Stimulated activated CD4-positive, alpha-beta T cell treated with anti-CD3 and anti-CD28 coated beads, Interleukin-15, amount 100 ng/mL, for 24 hours (primary cell): ENCODE results near the gene GJA3.

ENCODE experiments used
- DNase-seq: peaks from one replicate; pipeline ENCODE4 v3.0.0-alpha.2; 2020

The GJA3 gene

DNA sequence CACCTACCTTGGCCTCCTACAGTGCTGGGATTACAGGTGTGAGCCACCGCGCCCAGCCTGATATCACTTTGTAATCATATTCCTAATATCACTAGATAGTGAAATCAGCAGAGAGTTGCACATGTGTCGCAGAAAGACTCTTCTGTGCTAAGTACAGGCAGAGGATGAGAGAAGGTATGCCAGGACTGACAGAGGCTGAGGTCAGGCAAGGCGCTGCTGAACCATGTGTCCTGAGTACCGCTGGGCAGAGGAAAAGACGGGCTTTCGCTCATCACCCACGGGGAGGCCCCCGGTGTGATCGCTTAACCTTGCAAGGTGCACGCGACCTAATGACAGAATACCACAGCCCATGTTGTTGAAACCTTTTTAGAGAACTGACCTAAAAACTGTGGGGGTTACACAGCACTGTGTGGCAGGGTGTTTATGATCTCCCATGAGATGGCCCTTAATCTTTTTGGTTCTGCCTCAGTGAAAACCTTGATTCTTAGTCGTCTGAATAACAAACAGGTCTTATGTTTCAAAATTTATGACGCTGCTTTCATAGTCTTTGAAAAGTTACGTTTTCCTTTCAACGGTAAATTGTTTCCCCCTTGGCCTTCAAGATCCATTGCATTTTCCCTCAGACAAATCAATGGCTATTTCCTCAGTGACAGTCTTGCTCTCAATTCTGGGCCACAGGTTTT, 12.2 kb downstream of the GJA3 start:
- DNase-seq: no peak

DNA sequence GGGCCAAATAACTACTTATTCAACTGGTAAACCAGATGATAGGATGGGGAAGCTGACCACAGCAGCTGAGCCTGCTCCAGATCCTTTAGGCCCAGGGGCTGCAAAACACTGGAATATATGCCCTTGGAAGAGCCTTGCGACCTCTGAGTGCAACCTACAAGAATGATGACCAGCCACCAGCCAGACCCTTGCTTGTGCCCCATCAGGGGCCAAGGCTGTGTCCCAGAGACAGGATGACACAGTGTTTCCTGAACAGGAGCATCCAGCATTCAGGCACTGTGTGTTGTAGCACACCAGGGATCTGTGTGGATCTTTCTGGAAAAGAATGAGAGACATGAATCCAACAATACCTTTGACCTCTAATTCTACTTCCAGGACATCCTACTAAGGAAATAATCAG, 14.5 kb downstream of the GJA3 start:
- DNase-seq: no peak

DNA sequence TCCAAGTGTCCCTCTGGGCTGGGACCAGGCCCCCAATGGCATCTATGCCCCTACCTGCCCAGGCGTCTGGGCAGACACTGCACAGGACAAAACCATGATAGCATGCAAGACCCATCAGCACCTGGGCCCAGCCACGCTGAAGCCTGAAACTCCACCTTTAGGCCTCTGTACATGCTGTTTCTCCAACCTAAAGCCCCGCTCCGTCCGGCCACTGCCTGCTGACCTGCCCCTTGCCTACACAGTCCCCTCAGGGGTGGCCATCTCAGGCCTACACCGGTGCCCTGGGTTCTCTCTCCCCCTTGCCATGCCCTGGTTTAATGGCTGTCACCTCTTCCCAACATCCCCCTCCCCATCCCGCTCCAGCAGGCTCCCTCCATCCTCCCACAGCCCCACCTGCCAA, 15.3 kb downstream of the GJA3 start:
- DNase-seq: no peak

DNA sequence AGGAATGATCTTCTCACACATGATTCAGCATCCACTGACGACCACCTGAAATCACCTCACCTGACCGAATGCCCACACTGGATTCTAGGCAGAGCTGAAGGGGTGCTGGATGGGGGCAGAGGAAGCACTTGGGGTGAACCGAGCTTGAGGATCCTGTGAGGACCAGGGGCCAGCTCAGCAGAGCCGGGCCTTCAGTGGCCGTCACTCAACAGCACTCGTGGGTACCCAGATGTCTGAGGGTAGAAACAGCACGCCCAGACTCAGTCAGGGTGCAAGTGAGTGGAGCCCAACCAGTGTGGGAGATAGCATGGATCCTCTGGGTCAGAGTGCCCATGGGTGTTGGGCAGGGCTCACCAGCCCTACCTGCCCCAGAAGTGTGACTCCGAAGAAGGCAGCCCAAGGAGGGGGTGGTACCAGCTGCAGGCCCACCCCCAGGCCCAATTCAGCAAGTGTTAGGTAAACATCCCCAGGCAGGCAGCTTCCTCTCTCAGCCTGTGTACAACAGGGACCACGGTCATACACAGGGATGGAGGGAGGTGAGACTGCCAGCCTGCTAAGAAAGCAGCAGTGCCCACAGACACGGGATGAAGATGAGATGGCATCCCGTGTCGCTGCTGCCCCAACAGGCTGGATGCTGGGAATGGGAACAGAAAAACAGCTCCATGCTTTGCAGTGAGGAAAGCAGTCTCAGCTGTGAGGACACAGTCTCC, 16.6 kb downstream of the GJA3 start:
- DNase-seq: no peak

DNA sequence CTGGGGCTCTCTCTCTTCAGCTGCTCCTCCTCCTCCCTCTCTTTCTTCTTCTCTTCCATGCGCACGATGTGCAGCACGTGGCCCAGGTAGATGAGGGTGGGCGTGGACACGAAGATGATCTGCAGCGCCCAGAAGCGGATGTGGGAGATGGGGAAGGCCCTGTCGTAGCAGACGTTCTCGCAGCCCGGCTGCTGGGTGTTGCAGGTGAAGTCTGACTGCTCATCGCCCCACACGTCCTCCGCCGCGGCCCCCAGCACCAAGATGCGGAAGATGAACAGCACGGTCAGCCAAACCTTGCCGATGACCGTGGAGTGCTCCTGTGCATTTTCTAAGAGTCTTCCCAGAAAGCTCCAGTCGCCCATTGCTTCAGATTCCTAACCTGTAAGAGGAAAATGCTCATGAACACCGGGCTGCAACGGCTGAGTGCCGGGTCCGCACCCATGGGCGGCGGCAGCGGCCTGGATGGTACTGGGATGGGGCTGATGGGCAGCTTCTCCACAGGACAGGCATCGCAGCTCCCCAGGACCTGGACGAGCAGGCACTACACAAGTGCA, 17.8 kb downstream of the GJA3 start:
- DNase-seq: no peak

DNA sequence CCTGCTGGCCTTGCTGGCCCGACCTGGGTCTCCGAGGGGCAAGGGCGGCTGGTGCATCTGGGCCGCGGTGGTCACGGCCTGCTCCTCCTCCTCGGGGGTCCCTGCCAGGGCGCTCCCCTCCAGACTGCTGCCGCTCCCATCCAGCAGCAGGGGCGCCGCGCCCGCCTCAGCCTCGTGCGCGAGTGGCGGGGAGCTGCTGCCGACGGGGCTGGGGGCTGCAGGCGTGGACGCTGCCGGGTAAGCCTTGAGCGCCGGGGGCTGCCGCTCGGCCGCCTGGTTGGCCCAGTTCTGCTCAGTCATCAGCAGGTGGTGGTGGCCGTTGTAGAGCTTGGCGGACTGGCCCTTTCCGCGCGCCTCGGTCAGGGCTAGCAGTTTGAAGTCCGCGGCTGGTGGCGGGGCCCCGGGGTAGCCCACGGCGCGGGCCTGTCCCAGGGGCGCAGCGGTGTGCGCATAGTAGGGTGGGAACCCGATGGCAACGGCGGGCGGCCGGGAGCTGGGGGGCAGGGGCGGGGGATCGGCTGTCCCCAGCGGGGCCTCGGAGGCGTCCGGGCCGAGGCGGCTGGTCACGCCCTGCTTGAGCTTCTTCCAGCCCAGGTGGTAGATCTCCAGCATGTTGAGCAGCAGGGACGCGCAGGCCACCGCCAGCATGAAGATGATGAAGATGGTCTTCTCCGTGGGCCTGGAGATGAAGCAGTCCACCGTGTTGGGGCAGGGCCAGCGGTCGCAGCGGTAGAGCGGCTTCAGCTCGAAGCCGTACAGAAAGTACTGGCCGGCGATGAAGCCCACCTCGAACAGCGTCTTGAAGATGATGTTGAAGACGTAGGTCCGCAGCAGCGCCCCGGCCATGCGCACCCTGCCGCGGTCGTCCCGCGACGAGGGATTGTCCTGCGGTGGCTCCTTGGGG, 18.6 kb downstream of the GJA3 start:
- DNase-seq: no peak

DNA sequence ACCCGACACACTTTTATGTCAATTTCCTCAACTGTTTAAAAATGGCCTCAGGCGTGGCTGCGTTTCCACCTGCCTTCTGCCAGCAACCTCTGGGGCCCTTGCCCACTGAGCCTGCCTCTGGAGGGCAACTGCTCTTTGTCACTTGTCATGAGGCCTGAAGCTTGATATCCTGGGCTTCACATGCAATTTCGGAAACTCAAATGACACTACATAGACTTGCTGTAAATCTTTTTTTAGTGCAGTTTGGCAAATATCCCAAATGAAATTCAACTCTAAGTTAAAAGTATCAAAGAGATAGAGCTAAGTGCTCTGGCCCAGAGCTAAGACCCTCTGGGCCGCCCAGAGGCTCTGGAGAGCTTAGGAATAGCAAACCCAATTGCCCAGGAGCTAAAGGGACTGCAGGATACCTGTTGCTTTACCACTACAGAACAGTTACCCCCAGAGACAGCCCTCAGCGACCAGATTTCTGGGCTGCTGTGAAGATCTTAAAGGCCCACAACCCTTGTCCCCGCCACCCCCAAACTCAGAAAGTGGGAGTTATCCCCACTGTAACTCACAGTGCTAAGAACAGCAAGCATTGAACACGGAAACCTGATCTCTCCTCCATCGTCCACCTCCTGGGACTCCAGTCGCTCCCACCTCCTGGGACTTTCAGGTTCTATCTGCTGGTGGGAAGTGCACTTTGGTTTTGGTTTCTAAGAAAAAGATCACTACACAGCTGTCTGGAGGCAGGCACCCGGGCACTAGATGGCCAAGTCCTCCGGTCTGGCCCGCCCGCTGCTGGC, 19.4 kb downstream of the GJA3 start:
- no peak for DNase-seq

DNA sequence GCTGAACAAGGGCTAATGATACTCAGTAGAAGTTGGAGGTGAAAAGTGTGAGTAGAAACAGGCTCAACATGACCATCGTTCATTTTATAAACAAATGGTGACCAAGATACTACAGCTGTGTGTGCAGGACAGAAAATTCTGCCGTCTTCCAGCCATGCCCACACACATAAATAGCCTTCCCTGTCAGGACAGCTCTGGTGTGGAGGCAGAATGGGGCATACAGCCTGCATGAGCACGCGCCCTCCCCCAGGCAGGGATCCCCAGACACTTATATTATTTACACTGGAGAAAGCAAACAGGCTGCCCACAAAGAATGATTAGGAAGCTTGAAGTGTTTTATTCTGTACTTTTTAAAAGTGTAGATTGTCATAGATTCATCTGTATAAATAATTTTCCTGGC, 20.4 kb downstream of the GJA3 start:
- no peak for DNase-seq

DNA sequence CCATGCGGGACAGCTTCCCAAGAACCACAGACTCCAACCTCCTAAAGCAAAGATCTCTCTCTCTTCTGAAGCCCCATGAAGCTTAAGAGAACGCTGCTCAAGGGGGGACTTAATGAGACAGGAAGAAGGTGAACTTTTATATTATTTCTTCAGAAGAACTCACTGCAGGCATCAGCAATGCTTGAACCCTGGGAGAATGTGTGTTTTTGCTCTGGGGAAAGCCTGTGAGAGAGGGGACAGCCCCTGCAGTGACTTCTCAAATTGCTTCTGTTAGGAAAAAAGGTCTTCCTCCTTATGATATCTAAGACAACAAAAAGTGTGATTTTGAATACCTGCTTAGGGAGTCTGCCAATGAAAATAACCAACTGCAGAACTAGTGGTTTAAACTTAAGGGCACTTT, 23.0 kb downstream of the GJA3 start:
- DNase-seq: no peak

DNA sequence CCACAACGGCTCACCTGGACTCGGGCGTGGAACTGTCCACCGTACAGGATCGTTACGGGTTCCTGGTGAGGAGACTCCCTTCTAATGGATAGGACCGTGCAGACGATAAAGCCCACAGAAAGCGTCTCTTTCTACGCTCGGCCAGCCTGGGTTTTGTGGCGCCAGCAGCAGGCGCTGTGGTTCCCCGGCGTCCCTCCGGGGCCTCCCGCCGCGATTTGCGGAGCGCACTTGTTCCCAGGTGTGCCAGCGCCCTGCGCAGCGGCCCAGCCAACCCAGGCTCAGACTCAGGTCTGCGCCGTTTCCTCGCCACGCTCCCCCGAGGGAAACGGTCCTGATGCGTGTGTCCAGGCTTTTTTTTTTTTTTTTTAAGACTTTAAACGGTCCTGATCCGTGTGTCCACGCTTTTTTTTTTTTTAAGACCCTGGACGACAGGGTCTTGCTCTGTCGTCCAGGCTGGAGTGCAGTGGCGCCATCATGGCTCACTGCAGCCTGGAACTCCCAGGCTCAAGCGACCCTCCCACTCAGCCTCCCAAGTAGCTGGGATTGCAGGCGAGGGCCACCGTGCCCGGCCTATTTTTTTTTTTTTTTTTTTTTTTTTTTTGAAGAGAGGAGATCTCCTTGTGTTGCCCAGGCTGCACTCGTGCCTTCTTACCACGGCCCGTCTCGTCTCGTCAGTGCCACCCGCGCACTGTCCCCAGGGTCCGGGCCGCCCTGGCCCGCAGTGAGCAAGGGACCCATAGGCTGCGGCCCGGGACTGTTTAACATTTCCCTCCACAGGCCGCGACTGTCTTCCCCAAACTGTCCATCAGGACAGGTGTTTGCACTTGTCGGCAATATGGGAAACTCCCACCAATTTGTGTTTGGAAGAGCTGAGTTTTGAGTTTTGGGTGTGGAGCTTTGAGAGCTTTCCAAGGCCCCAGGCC, 23.8 kb downstream of the GJA3 start:
- peak; percentile 73 for DNase-seq

DNA sequence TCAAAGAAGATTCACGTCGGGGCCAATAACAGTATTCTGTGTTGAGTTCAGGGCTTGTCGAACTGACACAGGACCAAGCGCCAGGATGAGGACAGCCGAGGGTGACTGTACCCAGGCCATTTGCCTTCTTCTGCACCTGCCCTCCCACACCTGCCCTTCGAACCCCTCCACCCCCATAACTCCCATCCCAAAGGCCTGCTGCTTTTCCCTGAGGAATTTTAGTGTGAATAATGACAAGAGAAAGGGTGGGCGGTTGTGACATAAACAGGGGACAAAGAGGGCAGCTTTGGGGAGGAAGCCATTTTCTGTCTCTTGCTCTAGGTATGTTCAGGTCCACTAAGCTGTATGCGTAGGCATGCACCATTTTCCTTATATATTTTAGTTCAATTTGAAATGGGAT, 26.1 kb downstream of the GJA3 start:
- no peak for DNase-seq

DNA sequence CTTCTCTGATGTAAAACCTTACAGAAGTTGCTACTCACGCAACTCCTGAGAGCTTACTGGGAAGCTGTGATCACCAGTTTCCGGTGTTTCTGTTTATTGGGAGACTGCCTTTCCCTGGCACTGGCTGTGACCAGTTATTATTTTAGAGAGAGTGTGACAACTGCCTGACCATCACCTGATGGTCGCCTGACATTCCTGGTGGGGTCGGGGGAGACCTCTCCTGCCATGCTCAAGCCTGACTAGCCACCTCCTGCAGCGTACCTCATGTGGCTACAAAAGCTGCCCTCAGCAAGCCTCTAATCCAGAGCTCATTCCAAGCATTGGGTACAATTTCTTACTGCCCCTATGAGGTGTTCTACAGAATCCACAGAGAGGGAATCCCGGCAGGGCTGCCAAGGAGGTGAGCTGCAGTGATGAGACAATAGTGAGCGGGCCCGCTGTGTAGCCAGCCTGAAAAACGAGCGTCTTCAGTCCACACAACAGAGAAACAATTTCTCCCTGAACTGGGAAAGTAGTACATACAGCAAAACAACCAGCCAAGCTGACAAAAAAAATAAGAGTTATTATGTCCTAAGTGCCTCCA, 28.7 kb downstream of the GJA3 start:
- DNase-seq: no peak

DNA sequence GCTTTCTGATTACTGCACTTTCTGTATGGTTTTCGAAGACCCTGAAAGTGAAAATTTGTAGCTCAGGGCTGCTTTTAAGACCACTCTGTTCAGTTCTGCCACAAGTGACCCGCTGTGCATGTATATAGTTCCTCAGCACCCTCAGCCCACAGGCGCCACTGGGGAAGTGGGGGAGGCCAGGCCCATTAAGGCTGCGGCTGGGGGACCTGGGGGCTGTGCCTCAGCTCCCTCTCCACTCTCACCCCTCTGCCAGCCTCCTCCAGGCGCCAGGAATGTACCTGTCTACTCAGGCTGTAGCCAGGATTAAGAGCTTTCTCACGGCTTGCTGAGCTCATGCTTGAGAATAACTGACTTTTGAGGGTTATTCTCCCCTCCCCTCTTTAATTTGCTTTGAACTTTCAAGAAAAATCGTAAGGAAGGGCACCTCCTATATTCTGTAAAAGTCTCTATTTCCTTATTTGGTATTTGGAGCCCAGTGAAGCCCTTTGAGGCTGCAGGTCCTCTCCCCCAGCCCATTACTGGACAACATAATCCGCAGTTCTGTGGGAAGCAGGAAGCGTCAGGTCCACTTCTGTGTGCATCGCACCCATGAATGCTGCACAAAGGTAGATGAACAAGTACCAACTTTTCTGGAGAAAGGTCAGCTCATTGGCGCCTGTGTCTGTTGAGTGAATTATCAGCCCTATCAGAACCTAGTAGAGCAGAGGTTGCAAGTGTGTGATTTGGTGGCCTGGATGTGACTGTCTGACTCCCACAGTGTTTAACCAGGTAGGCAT, 29.6 kb downstream of the GJA3 start:
- DNase-seq: no peak

DNA sequence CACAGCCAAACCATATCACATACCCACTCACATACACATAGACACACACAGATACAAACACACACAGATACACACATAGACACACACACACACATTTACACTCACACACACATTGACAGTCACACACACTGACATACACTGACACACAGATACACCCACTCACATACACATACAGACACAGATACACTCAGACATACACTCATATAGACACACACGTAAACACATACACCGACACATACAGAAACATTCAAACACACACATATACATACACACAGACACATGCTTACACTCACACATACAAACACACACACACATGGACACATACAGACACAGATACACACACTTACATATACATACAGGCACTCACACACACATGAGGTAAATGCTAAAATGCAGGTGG, 30.2 kb downstream of the GJA3 start:
- no peak for DNase-seq

DNA sequence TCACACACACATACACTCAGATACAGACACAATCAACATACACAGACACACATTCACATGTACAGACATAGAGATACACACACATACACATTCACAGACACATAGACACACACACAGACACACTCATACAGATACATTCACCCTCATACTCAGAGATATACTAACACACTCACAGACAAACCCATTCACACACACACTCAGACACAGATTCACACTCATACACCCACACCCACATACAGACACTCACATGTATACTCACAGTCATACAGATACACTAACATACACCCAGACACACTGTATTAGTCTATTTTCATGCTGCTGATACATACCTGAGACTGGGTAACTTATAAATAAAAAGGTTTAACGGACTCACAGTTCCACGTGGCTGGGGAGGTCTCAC, 30.8 kb downstream of the GJA3 start:
- DNase-seq: no peak

DNA sequence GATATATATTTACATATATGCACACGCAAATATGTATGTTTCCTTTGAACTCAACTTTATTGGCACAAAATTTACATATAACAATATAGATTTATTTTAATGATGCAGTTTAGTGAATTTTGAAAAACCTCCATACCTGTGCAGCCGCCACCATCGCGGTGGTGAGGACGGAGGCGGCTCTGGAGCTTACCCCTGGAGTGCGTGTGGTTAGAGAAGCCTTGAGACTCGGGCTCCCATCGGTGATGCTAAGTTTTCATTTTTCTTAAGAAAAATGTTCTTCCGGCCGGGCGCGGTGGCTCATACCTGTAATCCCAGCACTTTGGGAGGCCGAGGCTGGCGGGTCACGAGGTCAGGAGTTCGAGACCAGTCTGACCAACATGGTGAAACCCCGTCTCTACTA, 31.8 kb downstream of the GJA3 start:
- DNase-seq: no peak

DNA sequence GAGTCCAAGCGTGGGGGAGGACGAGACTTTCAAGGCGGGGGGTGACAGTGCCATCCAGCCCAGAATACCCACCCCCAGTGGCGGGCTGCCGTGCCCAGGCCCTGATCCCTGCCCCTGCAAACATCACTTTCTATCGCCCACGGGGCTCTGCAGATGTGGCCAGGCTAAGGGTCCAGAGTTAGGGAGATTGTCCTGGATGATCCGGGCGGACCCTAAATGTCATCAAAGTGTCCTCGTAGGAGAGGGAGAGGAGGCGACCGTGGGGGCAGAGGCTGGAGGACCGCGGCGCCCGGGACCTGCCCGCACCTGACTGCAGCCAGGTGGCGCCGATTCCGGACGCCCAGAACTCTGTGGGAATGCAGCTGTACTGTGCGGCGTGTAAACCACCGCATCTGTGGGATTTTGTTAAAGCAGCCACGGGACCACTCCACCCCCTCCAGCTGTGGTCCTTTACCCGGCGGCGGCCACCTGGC, 32.4 kb downstream of the GJA3 start:
- DNase-seq: peak; percentile 16

DNA sequence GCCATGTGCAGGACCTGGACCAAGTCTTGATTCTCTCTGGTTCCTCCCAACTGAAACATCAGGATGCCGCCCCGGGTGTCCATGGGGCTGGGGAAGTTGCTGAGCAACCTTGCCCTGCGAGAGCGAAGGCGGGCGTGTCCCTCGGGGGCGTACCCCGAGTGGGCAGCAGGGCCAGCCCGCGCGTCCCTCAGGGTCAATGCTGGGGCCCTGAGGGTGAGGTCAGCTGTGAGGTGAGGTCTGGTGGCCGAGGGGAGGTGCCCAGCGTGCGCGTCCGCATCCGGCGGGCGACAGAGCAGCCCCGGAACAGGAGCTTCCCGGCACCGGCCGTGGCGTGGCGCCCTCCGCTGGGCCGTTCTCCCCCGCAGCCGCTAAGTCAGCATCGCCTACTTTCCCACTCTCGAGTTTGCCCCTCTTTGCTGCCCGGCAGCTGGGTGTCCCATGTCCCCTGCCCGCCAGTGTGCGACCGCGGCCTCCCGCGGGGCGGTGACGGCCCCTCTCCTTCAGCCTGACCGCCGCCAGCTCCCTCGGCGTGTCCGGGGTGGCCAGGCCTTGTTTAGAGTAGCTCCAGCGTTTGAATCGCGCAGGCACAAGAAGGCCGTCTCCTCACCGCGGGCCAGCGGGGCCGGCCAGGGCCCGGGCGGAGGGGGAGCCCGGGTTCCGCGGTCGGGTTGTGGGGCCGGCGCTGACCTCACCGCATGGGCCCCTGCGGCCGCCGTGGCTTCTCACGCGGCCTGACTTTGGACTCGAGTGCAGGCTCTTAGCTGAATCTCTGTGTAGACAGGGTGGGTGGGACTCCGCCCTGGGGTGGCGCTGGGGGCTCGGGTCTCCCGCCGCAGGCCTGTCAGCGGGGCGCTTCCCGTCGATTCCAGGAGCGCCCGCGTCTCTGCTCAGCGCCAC, 33.0 kb downstream of the GJA3 start:
- DNase-seq: peak; percentile 56

DNA sequence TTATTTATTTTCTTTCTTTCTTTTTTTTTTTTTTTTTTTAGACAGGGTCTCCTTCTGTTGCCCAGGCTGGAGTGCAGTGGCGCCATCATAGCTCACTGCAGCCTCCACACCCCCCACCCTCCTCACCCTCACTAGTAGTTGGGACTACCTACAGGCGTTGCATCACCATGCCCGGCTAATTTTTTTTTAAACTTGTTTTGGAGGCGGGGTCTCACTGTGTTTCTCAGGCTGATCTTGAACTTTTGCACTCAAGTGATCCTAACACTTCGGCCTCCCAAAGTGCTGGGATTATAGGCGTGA, 33.6 kb downstream of the GJA3 start:
- no peak for DNase-seq
